Measurements from ENCODE around the gene VCL. TPM values are rescaled to one million over a fixed set of nuclear protein-coding genes. Genes with fewer than 3 reads are reported as not detected.
A peak's percentile ranks its signal among the peaks of the same experiment; 100 is the strongest.

VCL gene
- total RNA-seq, 4 donors from 2014 or later = 96.1 to 133 (median 120) TPM

DNA sequence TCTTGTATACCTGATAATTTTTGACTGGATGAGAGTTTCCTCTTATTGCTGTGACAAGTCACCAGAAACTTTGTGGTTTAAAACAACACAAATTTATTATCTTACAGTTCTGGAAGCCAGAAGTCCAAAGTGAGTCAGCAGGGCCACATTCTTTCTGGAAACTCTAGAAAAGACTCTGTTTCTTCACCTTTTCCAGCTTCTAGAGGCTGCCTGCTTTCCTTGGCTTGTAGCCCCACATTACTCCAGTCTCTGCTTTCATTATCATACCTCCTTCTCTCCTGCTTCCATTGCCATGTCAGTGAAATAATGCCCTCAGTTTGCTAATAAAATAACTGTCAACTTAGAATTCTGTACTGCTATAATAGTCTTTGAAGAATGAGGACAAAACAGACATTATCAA lies 65.3 kb downstream of the VCL start:
- Histone ChIP-seq H3K27ac (no peak overlapping the region), H3K36me3 (peaks cover 0 to 7% (median 0%) of the 10 kb centered on the region in 4 donors), H3K4me3 (no peak overlapping the region), H3K4me1 (peaks cover 0 to 16% (median 11%) of the 10 kb centered on the region in 4 donors), H3K27me3 (no peaks in the 10 kb centered on the region), H3K9me3 (no peaks in the 10 kb centered on the region)
- intact Hi-C loops (cut with DNase I; ENCODE audit: low total_unique reads) = no loop called here
- TF ChIP-seq POLR2AphosphoS5 (IDR thresholded peaks at IDR 0.05) (no peak), POLR2A (IDR thresholded peaks at IDR 0.05) (no peak), EP300 (IDR thresholded peaks at IDR 0.05; ENCODE audit: low read depth) (no peak)
- TF ChIP-seq, protein P1, sequence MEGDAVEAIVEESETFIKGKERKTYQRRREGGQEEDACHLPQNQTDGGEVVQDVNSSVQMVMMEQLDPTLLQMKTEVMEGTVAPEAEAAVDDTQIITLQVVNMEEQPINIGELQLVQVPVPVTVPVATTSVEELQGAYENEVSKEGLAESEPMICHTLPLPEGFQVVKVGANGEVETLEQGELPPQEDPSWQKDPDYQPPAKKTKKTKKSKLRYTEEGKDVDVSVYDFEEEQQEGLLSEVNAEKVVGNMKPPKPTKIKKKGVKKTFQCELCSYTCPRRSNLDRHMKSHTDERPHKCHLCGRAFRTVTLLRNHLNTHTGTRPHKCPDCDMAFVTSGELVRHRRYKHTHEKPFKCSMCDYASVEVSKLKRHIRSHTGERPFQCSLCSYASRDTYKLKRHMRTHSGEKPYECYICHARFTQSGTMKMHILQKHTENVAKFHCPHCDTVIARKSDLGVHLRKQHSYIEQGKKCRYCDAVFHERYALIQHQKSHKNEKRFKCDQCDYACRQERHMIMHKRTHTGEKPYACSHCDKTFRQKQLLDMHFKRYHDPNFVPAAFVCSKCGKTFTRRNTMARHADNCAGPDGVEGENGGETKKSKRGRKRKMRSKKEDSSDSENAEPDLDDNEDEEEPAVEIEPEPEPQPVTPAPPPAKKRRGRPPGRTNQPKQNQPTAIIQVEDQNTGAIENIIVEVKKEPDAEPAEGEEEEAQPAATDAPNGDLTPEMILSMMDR (IDR thresholded peaks at IDR 0.05) = no peak
- in situ Hi-C loops (cut with MboI; ENCODE audit: low pct_ligation_motif_present in 1 of 4, low pct_unique_long_range_greater_than_20kb in 1 of 4, low sequenced_read_pairs in 3 of 4) = no loop called here
- no peak for DNase-seq

DNA sequence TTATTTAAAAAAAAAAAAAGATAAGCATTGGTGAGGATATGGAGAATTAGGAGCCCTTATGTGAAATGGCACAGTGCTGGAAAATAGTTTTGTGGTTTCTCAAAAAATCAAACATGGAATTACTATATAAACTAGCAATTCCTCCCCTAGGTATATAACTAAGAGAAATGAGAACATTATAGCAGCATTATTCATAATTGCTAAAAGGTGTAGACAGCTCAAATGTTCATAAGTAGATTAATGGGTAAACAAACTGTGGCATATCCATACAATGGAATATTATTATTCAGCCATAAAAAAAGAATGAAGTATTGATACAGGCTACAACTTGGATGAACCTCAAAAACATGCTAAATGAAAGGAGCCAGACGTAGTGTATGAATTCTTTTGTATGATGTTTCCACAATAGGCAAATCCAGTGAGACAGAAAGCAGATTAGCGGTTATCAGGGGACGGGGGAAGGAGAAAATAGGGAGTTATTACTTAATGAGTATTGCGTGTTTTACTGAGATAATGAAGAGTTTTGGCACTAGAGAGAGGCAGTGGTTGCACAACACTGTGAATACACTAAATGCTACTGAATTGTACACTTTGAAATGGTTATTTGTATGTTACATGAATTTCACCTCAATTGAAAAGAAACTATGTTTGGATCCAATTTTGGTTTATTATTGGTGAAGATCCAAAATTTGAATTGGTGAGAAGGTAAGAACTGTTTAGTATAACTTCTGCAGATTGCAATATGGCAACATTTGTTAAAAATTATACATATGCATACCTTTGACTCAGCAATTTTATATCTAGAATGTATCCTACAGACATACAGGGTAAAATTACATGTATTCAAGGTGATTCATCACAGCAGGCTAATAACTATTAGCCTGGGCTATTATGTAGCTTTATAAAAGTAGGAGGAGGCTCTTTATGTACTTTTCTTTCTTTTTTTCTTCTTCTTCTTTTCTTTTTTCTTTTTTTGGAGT lies 69.7 kb downstream of the VCL start:
- DNase-seq = no peak
- Histone ChIP-seq H3K9me3 (no peaks in the 10 kb centered on the region), H3K27me3 (no peaks in the 10 kb centered on the region), H3K27ac (peak overlapping the region in 1 of 4 donors; percentile 6), H3K4me3 (no peak overlapping the region), H3K36me3 (peaks cover 0 to 7% (median 0%) of the 10 kb centered on the region in 4 donors), H3K4me1 (peaks cover 0 to 13% (median 6%) of the 10 kb centered on the region in 4 donors)
- WGBS, 2 donors (ENCODE audit: low coverage in 1 of 2) = 83 to 90% methylated on average over 4 of the region's 4 CpGs
- intact Hi-C loops (cut with DNase I; ENCODE audit: low total_unique reads) = no loop called here
- in situ Hi-C loops (cut with MboI; ENCODE audit: low pct_ligation_motif_present in 1 of 4, low pct_unique_long_range_greater_than_20kb in 1 of 4, low sequenced_read_pairs in 3 of 4) = no loop called here
- TF ChIP-seq, protein P1 (IDR thresholded peaks at IDR 0.05) = no peak
- no peak for TF ChIP-seq EP300 (IDR thresholded peaks at IDR 0.05; ENCODE audit: low read depth)
- TF ChIP-seq POLR2AphosphoS5 (IDR thresholded peaks at IDR 0.05) = peak in 1 of 3 donors; percentile 19
- no peak for TF ChIP-seq POLR2A (IDR thresholded peaks at IDR 0.05)

DNA sequence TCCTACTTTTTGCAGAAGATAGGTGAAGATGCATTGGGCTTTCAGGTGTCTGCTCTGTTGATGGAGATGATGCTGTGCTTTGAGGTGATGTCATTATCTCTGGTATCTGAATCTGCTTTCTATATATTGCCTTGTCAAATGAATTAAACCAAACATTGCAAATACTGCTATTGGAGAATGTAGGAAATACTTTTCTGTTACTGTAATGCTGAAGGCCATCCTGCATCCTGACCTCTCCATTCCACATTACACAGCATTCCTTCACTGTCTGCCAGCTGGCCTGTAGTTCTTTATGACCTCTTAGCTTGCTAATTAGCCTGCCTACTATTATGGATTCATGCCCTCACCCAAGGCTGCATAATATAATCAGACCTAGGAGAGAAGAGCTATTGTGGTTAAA lies 73.2 kb downstream of the VCL start:
- in situ Hi-C loops (cut with MboI; ENCODE audit: low pct_ligation_motif_present in 1 of 4, low pct_unique_long_range_greater_than_20kb in 1 of 4, low sequenced_read_pairs in 3 of 4) = no loop called here
- intact Hi-C loops (cut with DNase I; ENCODE audit: low total_unique reads) = no loop called here

DNA sequence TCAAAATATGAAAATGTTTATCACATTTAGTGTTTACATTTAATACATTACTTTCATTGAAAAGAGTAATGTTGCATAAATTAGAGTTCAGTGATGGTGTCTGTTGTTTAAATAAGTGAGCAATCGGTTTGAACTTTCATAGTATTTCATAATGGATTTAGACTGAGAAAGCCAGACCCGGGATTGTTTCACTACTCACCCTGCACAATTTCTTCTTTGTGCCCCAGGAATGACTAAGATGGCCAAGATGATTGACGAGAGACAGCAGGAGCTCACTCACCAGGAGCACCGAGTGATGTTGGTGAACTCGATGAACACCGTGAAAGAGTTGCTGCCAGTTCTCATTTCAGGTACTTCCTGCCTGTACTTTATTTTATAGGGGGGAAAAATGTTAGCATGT lies 74.6 kb downstream of the VCL start:
- TF ChIP-seq, protein P1 (IDR thresholded peaks at IDR 0.05) = no peak
- TF ChIP-seq POLR2A (IDR thresholded peaks at IDR 0.05) (no peak), POLR2AphosphoS5 (IDR thresholded peaks at IDR 0.05) (no peak), EP300 (IDR thresholded peaks at IDR 0.05; ENCODE audit: low read depth) (no peak)
- Histone ChIP-seq H3K4me3 (no peak overlapping the region), H3K9me3 (no peaks in the 10 kb centered on the region), H3K4me1 (peaks cover 0 to 25% (median 5%) of the 10 kb centered on the region in 4 donors), H3K27ac (no peak overlapping the region), H3K36me3 (peaks cover 0 to 20% (median 10%) of the 10 kb centered on the region in 4 donors), H3K27me3 (no peaks in the 10 kb centered on the region)
- DNase-seq = no peak
- in situ Hi-C loops (cut with MboI; ENCODE audit: low pct_ligation_motif_present in 1 of 4, low pct_unique_long_range_greater_than_20kb in 1 of 4, low sequenced_read_pairs in 3 of 4) (no loop called here), intact Hi-C loops (cut with DNase I; ENCODE audit: low total_unique reads) (no loop called here)
- 82 to 89% methylated on average over 3 to 6 of the region's 6 CpGs for WGBS, 2 donors (ENCODE audit: low coverage in 1 of 2)

More for the DNA sequence above, 73.2 kb downstream of the VCL start:
- no peak for DNase-seq
- Histone ChIP-seq H3K27ac (peak overlapping the region in 2 of 4 donors; percentile 7 to 8), H3K27me3 (no peaks in the 10 kb centered on the region), H3K4me1 (peaks cover 0 to 13% (median 6%) of the 10 kb centered on the region in 4 donors), H3K9me3 (no peaks in the 10 kb centered on the region), H3K4me3 (no peak overlapping the region), H3K36me3 (peaks cover 0 to 20% (median 10%) of the 10 kb centered on the region in 4 donors)
- TF ChIP-seq POLR2AphosphoS5 (IDR thresholded peaks at IDR 0.05) (no peak), POLR2A (IDR thresholded peaks at IDR 0.05) (no peak), EP300 (IDR thresholded peaks at IDR 0.05; ENCODE audit: low read depth) (no peak)
- TF ChIP-seq, protein P1 (IDR thresholded peaks at IDR 0.05) = no peak

Data from transverse colon (tissue), 4 donors.